Calu3 (cell line): Measurements from ENCODE around the gene AIG1. TPM values are rescaled to one million over a fixed set of nuclear protein-coding genes. Genes with fewer than 3 reads are reported as not detected.

Experiments used
- BruUV-seq: library from RNA; stranded (reverse); fragments of 400-500 nt; replicated peaks from 2 replicates; lab custom pipeline; 2021; lab: Mats Ljungman, UMichigan
- CTCF ChIA-PET: fragments of 300-600 bp; sonication (Branson Sonifier 250); formaldehyde crosslinking; loops from one replicate; lab custom pipeline; 2022; ENCODE audit warnings: antibody characterized with exemption; lab: Charles Lee
- DNase-seq: peaks from one replicate; pipeline ENCODE4 v3.0.0; 2022
- H3K27ac Mint-ChIP-seq: one replicate; pipeline ENCODE4 v1.8.0; 2022; ENCODE audit warnings: mixed read lengths; ENCODE audit not compliant: unreplicated experiment
- H3K27me3 Mint-ChIP-seq: one replicate; pipeline ENCODE4 v1.8.0; 2022; ENCODE audit warnings: mixed read lengths; ENCODE audit not compliant: unreplicated experiment
- H3K36me3 Mint-ChIP-seq: one replicate; pipeline ENCODE4 v1.8.0; 2022; ENCODE audit warnings: mild to moderate bottlenecking, moderate library complexity, mixed read lengths; ENCODE audit not compliant: insufficient read depth, unreplicated experiment
- H3K4me1 Mint-ChIP-seq: one replicate; pipeline ENCODE4 v1.8.0; 2022; ENCODE audit warnings: mild to moderate bottlenecking, low read depth, mixed read lengths; ENCODE audit not compliant: unreplicated experiment
- H3K4me3 Mint-ChIP-seq: one replicate; pipeline ENCODE4 v1.8.0; 2022; ENCODE audit warnings: mild to moderate bottlenecking, low read depth, moderate library complexity, mixed read lengths; ENCODE audit not compliant: unreplicated experiment
- H3K9me3 Mint-ChIP-seq: one replicate; pipeline ENCODE4 v1.8.0; 2022; ENCODE audit warnings: low read depth, mixed read lengths; ENCODE audit not compliant: unreplicated experiment
- CTCF ChIP-seq: fragments of 200-600 bp; IDR thresholded peaks from one replicate; pipeline ENCODE4 v1.8.0; 2022; ENCODE audit warnings: antibody characterized with exemption; ENCODE audit not compliant: unreplicated experiment
- intact Hi-C: fragments of 100-400 bp; cut with micrococcal nuclease; formaldehyde crosslinking; loops from one replicate; pipeline ENCODE4 v1.10.0; 2022; ENCODE audit not compliant: unreplicated experiment
- total RNA-seq: library from RNA; stranded (reverse); gene quantifications from 2 replicates; pipeline ENCODE4 v1.2.3, GENCODE V29; 2022

Gene AIG1
- total RNA-seq, 1 experiment from 2014 or later = 57.2 TPM

GRCh38 chr6:143357152-143357551, 296.5 kb downstream of the AIG1 start:
- Mint-ChIP-seq H3K27ac (no peak overlapping the region), H3K4me1 (no peaks in the 10 kb centered on the region), H3K9me3 (no peaks in the 10 kb centered on the region), H3K4me3 (no peak overlapping the region), H3K27me3 (no peaks in the 10 kb centered on the region), H3K36me3 (no peaks in the 10 kb centered on the region)
- TF ChIP-seq CTCF = no peak
- BruUV-seq = no TSS peak
- CTCF ChIA-PET = interaction anchor here (0.7 kb wide), 1 partner anchor 29 kb away, joined by 3 read pairs; no protein-coding TSS in a partner anchor
- DNase-seq = no peak
- intact Hi-C loops = no loop called here

GRCh38 chr6:143357561-143358255, 297.0 kb downstream of the AIG1 start:
- no peak for DNase-seq
- Mint-ChIP-seq H3K4me1 (no peaks in the 10 kb centered on the region), H3K27ac (no peak overlapping the region), H3K4me3 (no peak overlapping the region), H3K9me3 (no peaks in the 10 kb centered on the region), H3K36me3 (no peaks in the 10 kb centered on the region), H3K27me3 (no peaks in the 10 kb centered on the region)
- TF ChIP-seq CTCF = no peak
- CTCF ChIA-PET = interaction anchor here (0.7 kb wide), 1 partner anchor 28 kb away, joined by 3 read pairs; no protein-coding TSS in a partner anchor
- intact Hi-C loops = no loop called here
- no TSS peak for BruUV-seq

- H3K9me3 Mint-ChIP-seq = no peaks in the 10 kb centered on the region
- H3K27me3 Mint-ChIP-seq = no peaks in the 10 kb centered on the region
- BruUV-seq = no TSS peak
- peaks cover 3% of the 10 kb centered on the region for H3K36me3 Mint-ChIP-seq
- DNase-seq = no peak
- TF ChIP-seq CTCF = no peak
- H3K4me3 Mint-ChIP-seq = no peak overlapping the region
- no peaks in the 10 kb centered on the region for H3K4me1 Mint-ChIP-seq
- CTCF ChIA-PET = no interaction called here
- intact Hi-C loops = no loop called here
- H3K27ac Mint-ChIP-seq = no peak overlapping the region
Observed at GRCh38 chr6:143361536-143362191, 301.0 kb downstream of the AIG1 start.

GRCh38 chr6:143362192-143362558, 301.5 kb downstream of the AIG1 start:
- CTCF ChIA-PET = no interaction called here
- no peak for DNase-seq
- H3K27ac Mint-ChIP-seq = no peak overlapping the region
- H3K36me3 Mint-ChIP-seq = peaks cover 3% of the 10 kb centered on the region
- no peaks in the 10 kb centered on the region for H3K4me1 Mint-ChIP-seq
- BruUV-seq = no TSS peak
- H3K4me3 Mint-ChIP-seq = no peak overlapping the region
- no peaks in the 10 kb centered on the region for H3K27me3 Mint-ChIP-seq
- no peak for TF ChIP-seq CTCF
- no peaks in the 10 kb centered on the region for H3K9me3 Mint-ChIP-seq
- intact Hi-C loops = no loop called here
